ENCODE data around the gene USP9Y. TPM values are rescaled to one million over a fixed set of nuclear protein-coding genes. Genes with fewer than 3 reads are reported as not detected.
"Not testable (repeated sequence)": the region's sequence is repeated elsewhere in the genome, so short reads cannot be mapped to it uniquely, and the experiment has no call there.

USP9Y gene, protein sequence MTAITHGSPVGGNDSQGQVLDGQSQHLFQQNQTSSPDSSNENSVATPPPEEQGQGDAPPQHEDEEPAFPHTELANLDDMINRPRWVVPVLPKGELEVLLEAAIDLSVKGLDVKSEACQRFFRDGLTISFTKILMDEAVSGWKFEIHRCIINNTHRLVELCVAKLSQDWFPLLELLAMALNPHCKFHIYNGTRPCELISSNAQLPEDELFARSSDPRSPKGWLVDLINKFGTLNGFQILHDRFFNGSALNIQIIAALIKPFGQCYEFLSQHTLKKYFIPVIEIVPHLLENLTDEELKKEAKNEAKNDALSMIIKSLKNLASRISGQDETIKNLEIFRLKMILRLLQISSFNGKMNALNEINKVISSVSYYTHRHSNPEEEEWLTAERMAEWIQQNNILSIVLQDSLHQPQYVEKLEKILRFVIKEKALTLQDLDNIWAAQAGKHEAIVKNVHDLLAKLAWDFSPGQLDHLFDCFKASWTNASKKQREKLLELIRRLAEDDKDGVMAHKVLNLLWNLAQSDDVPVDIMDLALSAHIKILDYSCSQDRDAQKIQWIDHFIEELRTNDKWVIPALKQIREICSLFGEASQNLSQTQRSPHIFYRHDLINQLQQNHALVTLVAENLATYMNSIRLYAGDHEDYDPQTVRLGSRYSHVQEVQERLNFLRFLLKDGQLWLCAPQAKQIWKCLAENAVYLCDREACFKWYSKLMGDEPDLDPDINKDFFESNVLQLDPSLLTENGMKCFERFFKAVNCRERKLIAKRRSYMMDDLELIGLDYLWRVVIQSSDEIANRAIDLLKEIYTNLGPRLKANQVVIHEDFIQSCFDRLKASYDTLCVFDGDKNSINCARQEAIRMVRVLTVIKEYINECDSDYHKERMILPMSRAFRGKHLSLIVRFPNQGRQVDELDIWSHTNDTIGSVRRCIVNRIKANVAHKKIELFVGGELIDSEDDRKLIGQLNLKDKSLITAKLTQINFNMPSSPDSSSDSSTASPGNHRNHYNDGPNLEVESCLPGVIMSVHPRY (N-terminal part only)
- total RNA-seq: 10 to 100 TPM in 2 of 4 donors, under 1 TPM in 2; 0.04 to 17.2 (median 5.4) TPM

DNA sequence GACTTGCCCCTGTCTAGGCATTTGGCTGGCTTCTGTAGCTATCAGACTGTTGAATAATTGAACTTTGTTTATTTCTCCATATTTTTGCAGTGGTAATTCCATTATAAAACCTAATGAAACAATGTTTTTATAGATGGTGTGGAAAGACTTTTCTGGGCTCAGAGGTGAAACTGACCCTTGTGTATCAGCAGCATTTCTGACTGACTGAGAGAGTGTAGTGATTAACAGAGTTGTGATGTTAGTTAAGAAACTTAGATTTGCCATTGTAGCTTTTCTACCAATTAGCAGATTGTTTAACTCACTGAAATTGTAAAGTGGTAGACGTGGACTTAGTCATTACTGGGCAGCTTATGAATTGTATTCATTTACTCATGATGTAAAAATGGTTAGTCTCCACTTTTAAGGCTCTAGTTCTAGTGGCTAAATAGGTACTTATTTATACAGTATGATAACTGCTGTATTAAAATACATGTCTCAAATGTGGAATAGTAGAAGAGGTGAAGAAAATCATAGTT, at the start of gene USP9Y:
USP9Y (plus strand) TSS at position 51 of the 515 bp plus-strand sequence. CDS start 8,217 bp downstream, outside the sequence.
- H3K4me3 ChIP-seq (ENCODE audit: low read depth, poor library complexity, severe bottlenecking): no peak within 1 kb of the TSS
- TF ChIP-seq, protein P1, sequence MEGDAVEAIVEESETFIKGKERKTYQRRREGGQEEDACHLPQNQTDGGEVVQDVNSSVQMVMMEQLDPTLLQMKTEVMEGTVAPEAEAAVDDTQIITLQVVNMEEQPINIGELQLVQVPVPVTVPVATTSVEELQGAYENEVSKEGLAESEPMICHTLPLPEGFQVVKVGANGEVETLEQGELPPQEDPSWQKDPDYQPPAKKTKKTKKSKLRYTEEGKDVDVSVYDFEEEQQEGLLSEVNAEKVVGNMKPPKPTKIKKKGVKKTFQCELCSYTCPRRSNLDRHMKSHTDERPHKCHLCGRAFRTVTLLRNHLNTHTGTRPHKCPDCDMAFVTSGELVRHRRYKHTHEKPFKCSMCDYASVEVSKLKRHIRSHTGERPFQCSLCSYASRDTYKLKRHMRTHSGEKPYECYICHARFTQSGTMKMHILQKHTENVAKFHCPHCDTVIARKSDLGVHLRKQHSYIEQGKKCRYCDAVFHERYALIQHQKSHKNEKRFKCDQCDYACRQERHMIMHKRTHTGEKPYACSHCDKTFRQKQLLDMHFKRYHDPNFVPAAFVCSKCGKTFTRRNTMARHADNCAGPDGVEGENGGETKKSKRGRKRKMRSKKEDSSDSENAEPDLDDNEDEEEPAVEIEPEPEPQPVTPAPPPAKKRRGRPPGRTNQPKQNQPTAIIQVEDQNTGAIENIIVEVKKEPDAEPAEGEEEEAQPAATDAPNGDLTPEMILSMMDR (IDR thresholded peaks at IDR 0.05): no peak
- no peak for TF ChIP-seq POLR2A (IDR thresholded peaks at IDR 0.05)
- intact Hi-C loops (cut with DNase I; ENCODE audit: low total_unique reads): no loop called here
- no peak for DNase-seq (ENCODE audit: low spot score in 2 of 2)
- WGBS, 2 donors: 94% methylated on average over 1 of the region's 1 CpG; no CpG with 5 or more reads in 1 of the 2 donors

DNA sequence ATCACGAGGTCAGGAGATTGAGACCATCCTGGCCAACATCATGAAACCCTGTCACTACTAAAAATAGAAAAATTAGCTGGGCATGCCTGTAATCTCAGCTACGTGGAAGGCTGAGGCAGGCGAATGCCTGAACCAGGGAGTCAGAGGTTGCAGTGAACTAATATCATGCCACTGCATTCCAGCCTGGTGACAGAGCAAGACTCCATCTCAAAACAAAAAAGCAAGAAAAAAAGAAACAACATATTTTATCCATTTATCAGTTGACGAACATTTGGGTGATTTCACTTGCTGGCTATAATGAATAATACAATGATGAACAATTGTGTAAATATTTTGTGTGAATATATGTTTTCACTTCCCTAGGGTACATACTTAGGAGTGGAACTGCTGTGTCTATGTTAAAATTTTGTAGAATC, 49.4 kb upstream of the USP9Y start:
- 51% methylated on average over 4 of the region's 4 CpGs; no CpG with 5 or more reads in 1 of the 2 donors for WGBS, 2 donors
- no peak overlapping the region for H3K4me3 ChIP-seq (ENCODE audit: low read depth, poor library complexity, severe bottlenecking)
- intact Hi-C loops (cut with DNase I; ENCODE audit: low total_unique reads): no loop called here
- no peak for DNase-seq (ENCODE audit: low spot score in 2 of 2)
- TF ChIP-seq, protein P1 (IDR thresholded peaks at IDR 0.05): no peak
- TF ChIP-seq POLR2A (IDR thresholded peaks at IDR 0.05): no peak

DNA sequence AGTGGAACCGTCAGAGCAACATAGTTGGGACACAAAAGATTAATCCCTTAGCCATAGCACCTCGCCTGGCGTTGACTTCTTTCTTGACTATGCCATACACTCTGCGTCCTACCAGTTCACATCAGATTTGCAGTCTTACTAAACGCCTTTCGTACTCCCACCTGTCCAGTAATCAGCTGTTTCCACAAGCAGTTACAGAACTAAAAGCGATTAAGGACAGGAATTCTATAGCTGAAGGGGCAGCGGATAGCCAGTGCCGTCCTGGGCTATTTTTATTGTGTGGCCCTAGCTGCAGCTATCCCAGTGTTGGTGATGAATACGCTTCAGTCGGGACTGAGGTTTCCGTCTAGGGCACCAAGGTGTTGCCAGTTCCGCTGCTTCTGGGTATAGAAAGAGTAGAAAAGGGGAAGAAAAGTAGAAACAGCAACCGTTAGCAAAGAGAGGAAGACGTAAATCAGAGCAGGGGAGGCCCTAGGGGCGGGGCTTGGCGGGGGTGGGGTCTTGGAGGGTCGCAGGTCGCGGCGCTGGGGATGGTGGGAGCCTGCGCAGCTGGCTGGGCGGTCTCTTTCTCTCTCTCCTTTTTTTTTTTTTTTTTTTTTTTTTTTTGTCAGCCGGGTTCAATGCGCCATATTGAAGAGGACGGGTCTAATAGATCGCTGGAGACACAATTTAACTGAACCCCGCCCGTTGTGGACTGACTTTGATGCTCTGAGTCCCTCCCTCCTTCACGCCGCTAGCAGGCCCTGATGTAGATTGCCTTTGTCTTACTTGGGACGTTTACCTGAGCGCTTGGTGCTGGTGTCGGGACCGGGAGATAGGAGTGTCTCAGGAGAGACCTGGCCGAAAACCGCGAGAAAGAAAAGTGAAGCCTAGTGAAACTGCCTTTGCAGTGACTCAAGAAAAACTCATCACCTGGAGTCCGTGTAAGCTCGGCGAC, 39.0 kb upstream of the USP9Y start:
- peak overlapping the region; percentile 48 for H3K4me3 ChIP-seq (ENCODE audit: low read depth, poor library complexity, severe bottlenecking)
- peak in 1 of 2 donors; percentile 66 for DNase-seq (ENCODE audit: low spot score in 2 of 2)
- TF ChIP-seq, protein P1 (IDR thresholded peaks at IDR 0.05): no peak
- TF ChIP-seq POLR2A (IDR thresholded peaks at IDR 0.05): no peak
- intact Hi-C loops (cut with DNase I; ENCODE audit: low total_unique reads): no loop called here
- 0% methylated on average over 29 of the region's 41 CpGs; no CpG with 5 or more reads in 1 of the 2 donors for WGBS, 2 donors

DNA sequence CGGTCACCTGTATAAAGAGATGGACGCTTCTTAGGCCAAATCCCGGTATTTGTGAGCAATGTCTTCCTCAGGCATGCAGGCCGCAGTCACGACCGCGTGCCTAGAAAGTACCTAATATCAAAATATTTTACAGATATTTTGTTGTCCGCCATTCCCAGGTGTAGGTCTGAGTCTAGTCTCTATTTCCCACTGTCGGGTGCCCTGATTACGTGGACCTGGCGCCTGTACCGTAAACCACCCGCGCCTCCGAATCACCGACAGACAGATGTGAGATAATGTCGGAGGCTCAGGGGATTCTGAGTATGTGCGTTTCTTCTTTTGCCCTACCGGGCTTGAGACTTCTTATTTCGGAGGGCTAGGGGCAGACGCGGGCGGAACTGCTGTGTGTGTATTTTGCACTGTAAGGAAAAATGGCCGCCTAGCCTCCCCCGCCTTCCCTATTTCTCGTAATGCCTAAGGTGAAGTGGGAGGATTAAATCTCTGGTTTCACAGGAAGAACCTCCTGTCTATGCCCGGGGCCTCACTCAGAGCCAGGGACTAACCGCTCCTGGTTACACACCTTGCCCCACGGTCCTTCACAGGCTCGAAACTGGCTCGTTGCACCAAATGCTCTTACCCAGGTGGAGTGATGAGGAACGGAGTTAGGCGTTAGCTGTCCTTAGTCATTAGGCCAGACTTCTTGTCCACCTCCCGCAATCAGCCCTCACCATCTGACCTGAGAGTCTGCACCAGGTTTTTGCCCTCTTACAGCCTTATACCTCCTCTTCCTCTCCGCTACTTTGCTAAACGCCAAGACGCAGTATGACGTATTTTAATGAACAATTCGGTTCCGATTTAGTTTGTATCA, 38.1 kb upstream of the USP9Y start:
- WGBS, 2 donors: 1% methylated on average over 29 of the region's 40 CpGs; no CpG with 5 or more reads in 1 of the 2 donors
- peak overlapping the region; percentile 48 for H3K4me3 ChIP-seq (ENCODE audit: low read depth, poor library complexity, severe bottlenecking)
- no peak for TF ChIP-seq POLR2A (IDR thresholded peaks at IDR 0.05)
- TF ChIP-seq, protein P1 (IDR thresholded peaks at IDR 0.05): no peak
- intact Hi-C loops (cut with DNase I; ENCODE audit: low total_unique reads): no loop called here
- peak in 1 of 2 donors; percentile 31 for DNase-seq (ENCODE audit: low spot score in 2 of 2)

DNA sequence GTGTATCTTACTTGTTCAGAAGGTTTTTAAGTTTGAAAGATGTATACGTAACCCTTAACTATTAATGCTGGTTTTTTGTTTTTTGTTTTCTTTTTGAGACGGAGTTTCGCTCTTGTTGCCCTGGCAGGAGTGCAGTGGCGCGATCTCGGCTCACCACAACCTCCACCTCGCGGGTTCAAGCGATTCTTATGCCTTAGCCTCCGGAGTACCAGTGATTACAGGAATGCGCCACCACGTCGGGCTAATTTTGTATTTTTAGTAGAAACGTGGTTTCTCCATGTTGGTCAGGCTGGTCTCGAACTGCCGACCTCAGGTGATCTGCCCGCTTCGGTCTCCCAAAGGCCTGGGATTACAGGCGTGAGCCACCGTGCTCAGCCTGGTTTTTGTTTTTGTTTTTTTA, 37.2 kb upstream of the USP9Y start:
- DNase-seq (ENCODE audit: low spot score in 2 of 2); intact Hi-C loops (cut with DNase I; ENCODE audit: low total_unique reads); H3K4me3 ChIP-seq (ENCODE audit: low read depth, poor library complexity, severe bottlenecking): not testable (repeated sequence)
- WGBS, 2 donors: 62% methylated on average over 20 of the region's 20 CpGs; no CpG with 5 or more reads in 1 of the 2 donors

All from lower leg skin (tissue), 4 donors.